GM23338 (cell line): Measurements from ENCODE around the gene BUB1. TPM values are rescaled to one million over a fixed set of nuclear protein-coding genes. Genes with fewer than 3 reads are reported as not detected.

Source experiments
- ATAC-seq: fragments of 200-7000 bp; cut with Tn5 transposase; 3 replicates; pipeline ENCODE4 v1.9.1; 2020
- DNase-seq: peaks from one replicate; pipeline ENCODE4 v3.0.0-alpha.2; 2015; ENCODE audit warnings: low spot score
- H2AFZ ChIP-seq: fragments of 200-600 bp; sonication (generic); 2 replicates; pipeline ENCODE4 v1.8.0; 2016; ENCODE audit warnings: antibody characterized with exemption, mild to moderate bottlenecking, moderate library complexity
- H3F3A ChIP-seq: fragments of 200-600 bp; sonication (generic); replicated peaks from 2 replicates; pipeline ENCODE4 v1.8.0; 2017; ENCODE audit warnings: antibody characterized with exemption, mixed run types, low read depth
- H3K27ac ChIP-seq: fragments of 200-600 bp; sonication (generic); 2 replicates; pipeline ENCODE4 v1.6.1; 2016; ENCODE audit warnings: low read depth
- H3K27me3 ChIP-seq: fragments of 200-600 bp; sonication (generic); 2 replicates; pipeline ENCODE4 v1.8.0; 2016; ENCODE audit warnings: mild to moderate bottlenecking, mixed run types, moderate library complexity; ENCODE audit not compliant: insufficient read depth
- H3K36me3 ChIP-seq: fragments of 200-600 bp; sonication (generic); 2 replicates; pipeline ENCODE4 v1.8.0; 2016; ENCODE audit warnings: mild to moderate bottlenecking; ENCODE audit not compliant: insufficient read depth
- H3K4me1 ChIP-seq: fragments of 200-600 bp; sonication (generic); 2 replicates; pipeline ENCODE4 v1.8.0; 2016; ENCODE audit warnings: mild to moderate bottlenecking, moderate library complexity; ENCODE audit not compliant: insufficient read depth
- H3K4me2 ChIP-seq: fragments of 200-600 bp; sonication (generic); 2 replicates; pipeline ENCODE4 v1.7.1; 2017; ENCODE audit warnings: mixed run types
- H3K4me3 ChIP-seq: fragments of 200-600 bp; sonication (generic); 2 replicates; pipeline ENCODE4 v1.6.1; 2016; ENCODE audit warnings: mixed run types
- H3K79me2 ChIP-seq: fragments of 200-600 bp; sonication (generic); replicated peaks from 2 replicates; pipeline ENCODE4 v1.8.0; 2017; ENCODE audit warnings: mild to moderate bottlenecking; ENCODE audit not compliant: insufficient read depth
- H3K9me2 ChIP-seq: fragments of 200-600 bp; sonication (generic); 2 replicates; pipeline ENCODE4 v1.8.0; 2017; ENCODE audit not compliant: insufficient read depth
- H4K20me1 ChIP-seq: fragments of 200-600 bp; sonication (generic); replicated peaks from 2 replicates; pipeline ENCODE4 v1.8.0; 2017; ENCODE audit warnings: mild to moderate bottlenecking; ENCODE audit not compliant: insufficient read depth
- H3K27ac Mint-ChIP-seq: 2 replicates; pipeline ENCODE4 v1.8.0; 2020; ENCODE audit warnings: inconsistent platforms, mild to moderate bottlenecking, moderate library complexity, mixed read lengths
- H3K27me3 Mint-ChIP-seq: 3 replicates; pipeline ENCODE4 v1.8.0; 2022; ENCODE audit warnings: low read depth, mild to moderate bottlenecking, moderate library complexity, mixed read lengths, inconsistent platforms; ENCODE audit not compliant: insufficient read depth, poor library complexity
- H3K36me3 Mint-ChIP-seq: 3 replicates; pipeline ENCODE4 v1.8.0; 2021; ENCODE audit warnings: low read depth, mild to moderate bottlenecking, inconsistent platforms, moderate library complexity, mixed read lengths
- H3K4me1 Mint-ChIP-seq: 3 replicates; pipeline ENCODE4 v1.8.0; 2020; ENCODE audit warnings: mild to moderate bottlenecking, inconsistent platforms, mixed read lengths
- H3K4me3 Mint-ChIP-seq: 3 replicates; pipeline ENCODE4 v1.8.0; 2021; ENCODE audit warnings: moderate library complexity, mild to moderate bottlenecking, inconsistent platforms, mixed read lengths
- H3K9me3 Mint-ChIP-seq: 3 replicates; pipeline ENCODE4 v1.8.0; 2020; ENCODE audit warnings: moderate library complexity, mild to moderate bottlenecking, inconsistent platforms, mixed read lengths
- CREB1 ChIP-seq: fragments of 250-450 bp; sonication (Bioruptor Pico); IDR thresholded peaks from 2 replicates; pipeline ENCODE4 v1.5.0; 2020; ENCODE audit warnings: low read depth, mild to moderate bottlenecking, moderate library complexity
- EZH2 ChIP-seq: fragments of 200-600 bp; sonication (generic); IDR thresholded peaks from one replicate; pipeline ENCODE4 v1.8.0; 2017; ENCODE audit warnings: antibody characterized with exemption, mild to moderate bottlenecking, low read depth; ENCODE audit not compliant: unreplicated experiment
- EZH2phosphoT487 ChIP-seq: fragments of 200-600 bp; sonication (generic); IDR thresholded peaks from one replicate; pipeline ENCODE4 v1.8.1; 2018; ENCODE audit warnings: antibody characterized with exemption; ENCODE audit not compliant: unreplicated experiment
- JUNB ChIP-seq: IDR thresholded peaks from one replicate; pipeline ENCODE4 v1.6.1; 2016; ENCODE audit warnings: antibody characterized with exemption; ENCODE audit not compliant: unreplicated experiment
- NANOG ChIP-seq: IDR thresholded peaks from 2 replicates; pipeline ENCODE4 v1.6.1; 2016; ENCODE audit warnings: antibody characterized with exemption, borderline replicate concordance
- POLR2AphosphoS5 ChIP-seq: IDR thresholded peaks from 2 replicates; pipeline ENCODE4 v1.6.1; 2016; ENCODE audit warnings: antibody characterized with exemption, low read depth
- STAT1 ChIP-seq: IDR thresholded peaks from one replicate; pipeline ENCODE4 v1.6.1; 2016; ENCODE audit warnings: antibody characterized with exemption; ENCODE audit not compliant: unreplicated experiment
- ZNF114 ChIP-seq: fragments of 250-450 bp; sonication (Bioruptor Pico); IDR thresholded peaks from 2 replicates; pipeline ENCODE4 v1.5.0; 2020; ENCODE audit warnings: mild to moderate bottlenecking, moderate library complexity
- ZNF331 ChIP-seq: fragments of 250-450 bp; sonication (Bioruptor Pico); IDR thresholded peaks from 2 replicates; pipeline ENCODE4 v1.5.0; 2020; ENCODE audit warnings: low read depth, mild to moderate bottlenecking, moderate library complexity
- polyA plus RNA-seq: library from polyadenylated mRNA; unstranded; fragments of >200 nt; fragmentation: Nextera tagmentation; extraction: Ambion mirVana; gene quantifications from 2 replicates; pipeline ENCODE4 v1.2.1, GENCODE V29; 2016
- total RNA-seq: library from RNA; depleted of rRNA; stranded (reverse); fragments of >200 nt; shearing (Covaris generic); gene quantifications from 2 replicates; pipeline ENCODE4 v1.2.3, GENCODE V29; 2014
- TF ChIP-seq, protein P1 (sequence below): IDR thresholded peaks from one replicate; pipeline ENCODE4 v1.6.1; 2018; ENCODE audit warnings: antibody characterized with exemption; ENCODE audit not compliant: unreplicated experiment
- TF ChIP-seq, protein P2 (sequence below): IDR thresholded peaks from 2 replicates; pipeline ENCODE4 v1.6.1; 2016; ENCODE audit warnings: antibody characterized with exemption
- TF ChIP-seq, protein P3 (sequence below): fragments of 250-450 bp; sonication (Bioruptor Pico); IDR thresholded peaks from 2 replicates; pipeline ENCODE4 v1.5.0; 2020; ENCODE audit warnings: mild to moderate bottlenecking, moderate library complexity
- TF ChIP-seq, protein P4 (sequence below), 2 experiments: fragments of 200-600 bp in 1 of 2; sonication (generic) in 1 of 2; conservative IDR thresholded peaks; 2 replicates each; pipeline versions ENCODE4 v1.5.1 to v1.6.1; 2016 to 2017; ENCODE audit warnings: antibody characterized with exemption in 2 of 2, low read depth in 2 of 2, mild to moderate bottlenecking in 2 of 2, moderate library complexity in 1 of 2

Gene BUB1
- total and polyA plus RNA-seq, 2 experiments from 2014 or later = 59.4 to 184 TPM

DNA sequence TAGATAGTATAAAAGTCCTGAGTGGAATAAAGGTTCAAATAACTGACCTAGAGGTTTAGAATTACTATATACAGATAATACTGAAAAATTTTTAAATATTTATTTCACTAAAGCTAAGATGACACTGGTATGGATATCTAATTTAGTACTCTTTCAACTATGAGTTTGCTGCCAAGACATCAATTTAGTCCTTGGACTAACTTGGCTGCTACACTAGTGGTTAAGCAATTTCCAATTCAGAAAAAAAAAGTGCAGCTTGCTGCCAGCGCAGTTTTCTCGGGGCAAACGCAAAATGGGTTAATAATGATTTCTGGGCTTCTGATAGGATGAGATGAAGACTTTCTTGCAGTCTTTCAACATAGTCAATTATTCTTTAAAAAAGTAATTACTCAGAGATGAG is 10.8 kb downstream of the BUB1 start:
- H3K27me3 ChIP-seq = no peaks in the 10 kb centered on the region
- no peak for TF ChIP-seq POLR2AphosphoS5
- no peak for TF ChIP-seq EZH2
- TF ChIP-seq, protein P1, sequence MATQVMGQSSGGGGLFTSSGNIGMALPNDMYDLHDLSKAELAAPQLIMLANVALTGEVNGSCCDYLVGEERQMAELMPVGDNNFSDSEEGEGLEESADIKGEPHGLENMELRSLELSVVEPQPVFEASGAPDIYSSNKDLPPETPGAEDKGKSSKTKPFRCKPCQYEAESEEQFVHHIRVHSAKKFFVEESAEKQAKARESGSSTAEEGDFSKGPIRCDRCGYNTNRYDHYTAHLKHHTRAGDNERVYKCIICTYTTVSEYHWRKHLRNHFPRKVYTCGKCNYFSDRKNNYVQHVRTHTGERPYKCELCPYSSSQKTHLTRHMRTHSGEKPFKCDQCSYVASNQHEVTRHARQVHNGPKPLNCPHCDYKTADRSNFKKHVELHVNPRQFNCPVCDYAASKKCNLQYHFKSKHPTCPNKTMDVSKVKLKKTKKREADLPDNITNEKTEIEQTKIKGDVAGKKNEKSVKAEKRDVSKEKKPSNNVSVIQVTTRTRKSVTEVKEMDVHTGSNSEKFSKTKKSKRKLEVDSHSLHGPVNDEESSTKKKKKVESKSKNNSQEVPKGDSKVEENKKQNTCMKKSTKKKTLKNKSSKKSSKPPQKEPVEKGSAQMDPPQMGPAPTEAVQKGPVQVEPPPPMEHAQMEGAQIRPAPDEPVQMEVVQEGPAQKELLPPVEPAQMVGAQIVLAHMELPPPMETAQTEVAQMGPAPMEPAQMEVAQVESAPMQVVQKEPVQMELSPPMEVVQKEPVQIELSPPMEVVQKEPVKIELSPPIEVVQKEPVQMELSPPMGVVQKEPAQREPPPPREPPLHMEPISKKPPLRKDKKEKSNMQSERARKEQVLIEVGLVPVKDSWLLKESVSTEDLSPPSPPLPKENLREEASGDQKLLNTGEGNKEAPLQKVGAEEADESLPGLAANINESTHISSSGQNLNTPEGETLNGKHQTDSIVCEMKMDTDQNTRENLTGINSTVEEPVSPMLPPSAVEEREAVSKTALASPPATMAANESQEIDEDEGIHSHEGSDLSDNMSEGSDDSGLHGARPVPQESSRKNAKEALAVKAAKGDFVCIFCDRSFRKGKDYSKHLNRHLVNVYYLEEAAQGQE = no peak
- no peak for TF ChIP-seq JUNB
- no peak for TF ChIP-seq NANOG
- TF ChIP-seq, protein P2, sequence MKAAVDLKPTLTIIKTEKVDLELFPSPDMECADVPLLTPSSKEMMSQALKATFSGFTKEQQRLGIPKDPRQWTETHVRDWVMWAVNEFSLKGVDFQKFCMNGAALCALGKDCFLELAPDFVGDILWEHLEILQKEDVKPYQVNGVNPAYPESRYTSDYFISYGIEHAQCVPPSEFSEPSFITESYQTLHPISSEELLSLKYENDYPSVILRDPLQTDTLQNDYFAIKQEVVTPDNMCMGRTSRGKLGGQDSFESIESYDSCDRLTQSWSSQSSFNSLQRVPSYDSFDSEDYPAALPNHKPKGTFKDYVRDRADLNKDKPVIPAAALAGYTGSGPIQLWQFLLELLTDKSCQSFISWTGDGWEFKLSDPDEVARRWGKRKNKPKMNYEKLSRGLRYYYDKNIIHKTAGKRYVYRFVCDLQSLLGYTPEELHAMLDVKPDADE = no peak
- TF ChIP-seq, protein P3, sequence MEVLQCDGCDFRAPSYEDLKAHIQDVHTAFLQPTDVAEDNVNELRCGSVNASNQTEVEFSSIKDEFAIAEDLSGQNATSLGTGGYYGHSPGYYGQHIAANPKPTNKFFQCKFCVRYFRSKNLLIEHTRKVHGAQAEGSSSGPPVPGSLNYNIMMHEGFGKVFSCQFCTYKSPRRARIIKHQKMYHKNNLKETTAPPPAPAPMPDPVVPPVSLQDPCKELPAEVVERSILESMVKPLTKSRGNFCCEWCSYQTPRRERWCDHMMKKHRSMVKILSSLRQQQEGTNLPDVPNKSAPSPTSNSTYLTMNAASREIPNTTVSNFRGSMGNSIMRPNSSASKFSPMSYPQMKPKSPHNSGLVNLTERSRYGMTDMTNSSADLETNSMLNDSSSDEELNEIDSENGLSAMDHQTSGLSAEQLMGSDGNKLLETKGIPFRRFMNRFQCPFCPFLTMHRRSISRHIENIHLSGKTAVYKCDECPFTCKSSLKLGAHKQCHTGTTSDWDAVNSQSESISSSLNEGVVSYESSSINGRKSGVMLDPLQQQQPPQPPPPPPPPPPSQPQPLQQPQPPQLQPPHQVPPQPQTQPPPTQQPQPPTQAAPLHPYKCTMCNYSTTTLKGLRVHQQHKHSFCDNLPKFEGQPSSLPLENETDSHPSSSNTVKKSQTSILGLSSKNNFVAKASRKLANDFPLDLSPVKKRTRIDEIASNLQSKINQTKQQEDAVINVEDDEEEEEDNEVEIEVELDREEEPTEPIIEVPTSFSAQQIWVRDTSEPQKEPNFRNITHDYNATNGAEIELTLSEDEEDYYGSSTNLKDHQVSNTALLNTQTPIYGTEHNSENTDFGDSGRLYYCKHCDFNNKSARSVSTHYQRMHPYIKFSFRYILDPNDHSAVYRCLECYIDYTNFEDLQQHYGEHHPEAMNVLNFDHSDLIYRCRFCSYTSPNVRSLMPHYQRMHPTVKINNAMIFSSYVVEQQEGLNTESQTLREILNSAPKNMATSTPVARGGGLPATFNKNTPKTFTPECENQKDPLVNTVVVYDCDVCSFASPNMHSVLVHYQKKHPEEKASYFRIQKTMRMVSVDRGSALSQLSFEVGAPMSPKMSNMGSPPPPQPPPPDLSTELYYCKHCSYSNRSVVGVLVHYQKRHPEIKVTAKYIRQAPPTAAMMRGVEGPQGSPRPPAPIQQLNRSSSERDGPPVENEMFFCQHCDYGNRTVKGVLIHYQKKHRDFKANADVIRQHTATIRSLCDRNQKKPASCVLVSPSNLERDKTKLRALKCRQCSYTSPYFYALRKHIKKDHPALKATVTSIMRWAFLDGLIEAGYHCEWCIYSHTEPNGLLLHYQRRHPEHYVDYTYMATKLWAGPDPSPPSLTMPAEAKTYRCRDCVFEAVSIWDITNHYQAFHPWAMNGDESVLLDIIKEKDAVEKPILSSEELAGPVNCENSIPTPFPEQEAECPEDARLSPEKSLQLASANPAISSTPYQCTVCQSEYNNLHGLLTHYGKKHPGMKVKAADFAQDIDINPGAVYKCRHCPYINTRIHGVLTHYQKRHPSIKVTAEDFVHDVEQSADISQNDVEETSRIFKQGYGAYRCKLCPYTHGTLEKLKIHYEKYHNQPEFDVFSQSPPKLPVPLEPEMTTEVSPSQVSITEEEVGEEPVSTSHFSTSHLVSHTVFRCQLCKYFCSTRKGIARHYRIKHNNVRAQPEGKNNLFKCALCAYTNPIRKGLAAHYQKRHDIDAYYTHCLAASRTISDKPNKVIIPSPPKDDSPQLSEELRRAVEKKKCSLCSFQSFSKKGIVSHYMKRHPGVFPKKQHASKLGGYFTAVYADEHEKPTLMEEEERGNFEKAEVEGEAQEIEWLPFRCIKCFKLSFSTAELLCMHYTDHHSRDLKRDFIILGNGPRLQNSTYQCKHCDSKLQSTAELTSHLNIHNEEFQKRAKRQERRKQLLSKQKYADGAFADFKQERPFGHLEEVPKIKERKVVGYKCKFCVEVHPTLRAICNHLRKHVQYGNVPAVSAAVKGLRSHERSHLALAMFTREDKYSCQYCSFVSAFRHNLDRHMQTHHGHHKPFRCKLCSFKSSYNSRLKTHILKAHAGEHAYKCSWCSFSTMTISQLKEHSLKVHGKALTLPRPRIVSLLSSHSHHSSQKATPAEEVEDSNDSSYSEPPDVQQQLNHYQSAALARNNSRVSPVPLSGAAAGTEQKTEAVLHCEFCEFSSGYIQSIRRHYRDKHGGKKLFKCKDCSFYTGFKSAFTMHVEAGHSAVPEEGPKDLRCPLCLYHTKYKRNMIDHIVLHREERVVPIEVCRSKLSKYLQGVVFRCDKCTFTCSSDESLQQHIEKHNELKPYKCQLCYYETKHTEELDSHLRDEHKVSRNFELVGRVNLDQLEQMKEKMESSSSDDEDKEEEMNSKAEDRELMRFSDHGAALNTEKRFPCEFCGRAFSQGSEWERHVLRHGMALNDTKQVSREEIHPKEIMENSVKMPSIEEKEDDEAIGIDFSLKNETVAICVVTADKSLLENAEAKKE (CRISPR knock-in tag) = no peak
- TF ChIP-seq, protein P4, sequence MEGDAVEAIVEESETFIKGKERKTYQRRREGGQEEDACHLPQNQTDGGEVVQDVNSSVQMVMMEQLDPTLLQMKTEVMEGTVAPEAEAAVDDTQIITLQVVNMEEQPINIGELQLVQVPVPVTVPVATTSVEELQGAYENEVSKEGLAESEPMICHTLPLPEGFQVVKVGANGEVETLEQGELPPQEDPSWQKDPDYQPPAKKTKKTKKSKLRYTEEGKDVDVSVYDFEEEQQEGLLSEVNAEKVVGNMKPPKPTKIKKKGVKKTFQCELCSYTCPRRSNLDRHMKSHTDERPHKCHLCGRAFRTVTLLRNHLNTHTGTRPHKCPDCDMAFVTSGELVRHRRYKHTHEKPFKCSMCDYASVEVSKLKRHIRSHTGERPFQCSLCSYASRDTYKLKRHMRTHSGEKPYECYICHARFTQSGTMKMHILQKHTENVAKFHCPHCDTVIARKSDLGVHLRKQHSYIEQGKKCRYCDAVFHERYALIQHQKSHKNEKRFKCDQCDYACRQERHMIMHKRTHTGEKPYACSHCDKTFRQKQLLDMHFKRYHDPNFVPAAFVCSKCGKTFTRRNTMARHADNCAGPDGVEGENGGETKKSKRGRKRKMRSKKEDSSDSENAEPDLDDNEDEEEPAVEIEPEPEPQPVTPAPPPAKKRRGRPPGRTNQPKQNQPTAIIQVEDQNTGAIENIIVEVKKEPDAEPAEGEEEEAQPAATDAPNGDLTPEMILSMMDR (conservative IDR thresholded peaks at IDR 0.05; ENCODE audit: low read depth in 2 of 2) = no peak
- no peak for TF ChIP-seq ZNF331 (CRISPR knock-in tag)
- no peak for TF ChIP-seq EZH2phosphoT487
- no peak for TF ChIP-seq ZNF114 (CRISPR knock-in tag)
- TF ChIP-seq CREB1 (CRISPR knock-in tag) = no peak
- TF ChIP-seq STAT1 = no peak
- DNase-seq (no peak), ATAC-seq (no peak)
- H3K27ac Mint-ChIP-seq = no peak overlapping the region
- H3K27me3 Mint-ChIP-seq = no peaks in the 10 kb centered on the region
- H3K27ac ChIP-seq = peak overlapping the region; percentile 6; the same call in 1 of the 2 replicates
- H3K4me1 ChIP-seq = no peaks in the 10 kb centered on the region
- H2AFZ ChIP-seq = no peak overlapping the region
- H3F3A ChIP-seq = 0 out of 2 replicates have a peak, but pooled peaks cover 3% of the 10 kb centered on the region
- no peaks in the 10 kb centered on the region for H3K9me2 ChIP-seq
- H3K4me2 ChIP-seq = no peak overlapping the region
- peaks cover 22% of the 10 kb centered on the region for H4K20me1 ChIP-seq
- H3K4me1 Mint-ChIP-seq = no peaks in the 10 kb centered on the region; the same call in 2 of the 3 replicates
- peaks cover 33% of the 10 kb centered on the region for H3K79me2 ChIP-seq
- peaks cover 82% of the 10 kb centered on the region for H3K36me3 ChIP-seq
- H3K9me3 Mint-ChIP-seq = no peaks in the 10 kb centered on the region
- no peak overlapping the region for H3K4me3 ChIP-seq
- no peak overlapping the region for H3K4me3 Mint-ChIP-seq
- H3K36me3 Mint-ChIP-seq = peaks cover 85% of the 10 kb centered on the region
